ENCODE data around the gene EIF4H.
A peak's percentile ranks its signal among the peaks of the same experiment; 100 is the strongest.
"Not testable (repeated sequence)": the region's sequence is repeated elsewhere in the genome, so short reads cannot be mapped to it uniquely, and the experiment has no call there.

Gene EIF4H

GRCh38 chr7:74197449-74198124, 23.4 kb downstream of the EIF4H start:
- DNase-seq (ENCODE audit: low spot score): no peak
- FAIRE-seq: no peak

- DNase-seq (ENCODE audit: low spot score) (peak; percentile 45), FAIRE-seq (no peak)
These were observed 25.6 kb downstream of the EIF4H start for GRCh38 chr7:74199551-74200355.

- DNase-seq (ENCODE audit: low spot score): peak; percentile 39
- FAIRE-seq: no peak
These were observed 28.8 kb downstream of the EIF4H start for GRCh38 chr7:74202841-74203556.

GRCh38 chr7:74203956-74204618, 29.9 kb downstream of the EIF4H start:
- FAIRE-seq (no peak), DNase-seq (ENCODE audit: low spot score) (no peak)

- FAIRE-seq; DNase-seq (ENCODE audit: low spot score): not testable (repeated sequence)
These were observed 31.9 kb downstream of the EIF4H start for GRCh38 chr7:74206052-74206451.

GRCh38 chr7:74206589-74207120, 32.5 kb downstream of the EIF4H start:
- FAIRE-seq (no peak), DNase-seq (ENCODE audit: low spot score) (peak; percentile 82)

- DNase-seq (ENCODE audit: low spot score): no peak
- no peak for FAIRE-seq
These were observed 33.4 kb downstream of the EIF4H start for GRCh38 chr7:74207586-74207985.

- DNase-seq (ENCODE audit: low spot score); FAIRE-seq: not testable (repeated sequence)
These were observed 34.1 kb downstream of the EIF4H start for GRCh38 chr7:74208241-74208640.

- FAIRE-seq (no peak), DNase-seq (ENCODE audit: low spot score) (no peak)
These were observed 38.5 kb downstream of the EIF4H start for GRCh38 chr7:74212661-74213060.

- FAIRE-seq (no peak), DNase-seq (ENCODE audit: low spot score) (no peak)
These were observed 40.9 kb downstream of the EIF4H start for GRCh38 chr7:74214816-74215630.

GRCh38 chr7:74215921-74216320, 41.8 kb downstream of the EIF4H start:
- FAIRE-seq: peak; percentile 55
- DNase-seq (ENCODE audit: low spot score): no peak

- DNase-seq (ENCODE audit: low spot score) (no peak), FAIRE-seq (no peak)
These were observed 42.2 kb downstream of the EIF4H start for GRCh38 chr7:74216361-74216761.

GRCh38 chr7:74217455-74218342, 43.5 kb downstream of the EIF4H start:
- FAIRE-seq (no peak), DNase-seq (ENCODE audit: low spot score) (no peak)

- DNase-seq (ENCODE audit: low spot score) (no peak), FAIRE-seq (no peak)
These were observed 44.2 kb downstream of the EIF4H start for GRCh38 chr7:74218343-74218698.

- DNase-seq (ENCODE audit: low spot score) (no peak), FAIRE-seq (no peak)
These were observed 45.3 kb downstream of the EIF4H start for GRCh38 chr7:74219416-74219815.

GRCh38 chr7:74220229-74220628, 46.1 kb downstream of the EIF4H start:
- no peak for DNase-seq (ENCODE audit: low spot score)
- FAIRE-seq: no peak

- FAIRE-seq (no peak), DNase-seq (ENCODE audit: low spot score) (no peak)
These were observed 47.6 kb downstream of the EIF4H start for GRCh38 chr7:74221713-74222112.

- FAIRE-seq: no peak
- DNase-seq (ENCODE audit: low spot score): no peak
These were observed 48.9 kb downstream of the EIF4H start for GRCh38 chr7:74222851-74223710.
